DND-41 (cell line): Measurements from ENCODE around the gene STRN3.
"Not testable (repeated sequence)": the region's sequence is repeated elsewhere in the genome, so short reads cannot be mapped to it uniquely, and the experiment has no call there.

Experiments
- CTCF ChIP-seq: IDR thresholded peaks from 2 replicates; pipeline ENCODE4 v1.5.1; 2012; ENCODE audit warnings: borderline replicate concordance, low read length, moderate library complexity, mild to moderate bottlenecking; ENCODE audit not compliant: poor library complexity, severe bottlenecking; ENCODE audit errors: extremely low read depth
- EZH2 ChIP-seq: IDR thresholded peaks from 3 replicates; pipeline ENCODE4 v1.6.1; 2012; ENCODE audit warnings: borderline replicate concordance, low read depth, mild to moderate bottlenecking, moderate library complexity, low read length, inconsistent platforms; ENCODE audit not compliant: severe bottlenecking

DNA sequence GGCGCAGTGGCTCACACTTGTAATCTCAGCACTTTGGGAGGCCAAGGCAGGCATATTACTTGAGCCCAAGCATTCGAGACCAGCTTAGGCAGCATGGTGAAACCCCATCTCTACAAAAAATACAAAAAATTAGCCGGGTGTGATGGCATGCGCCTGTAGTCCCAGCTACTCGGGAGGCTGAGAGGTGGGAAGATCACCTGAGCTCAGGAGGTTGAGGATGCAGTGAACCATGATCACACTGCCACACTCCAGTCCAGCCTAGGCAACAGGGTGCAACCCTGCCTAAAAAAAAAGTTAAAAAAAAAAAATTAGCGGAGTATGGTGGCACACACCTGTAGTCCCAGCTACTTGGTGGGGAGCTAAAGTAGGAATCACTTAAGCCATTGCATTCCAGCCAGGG is 22.2 kb downstream of the STRN3 start:
- TF ChIP-seq CTCF, EZH2: not testable (repeated sequence)
